Stimulated activated CD4-positive, alpha-beta T cell treated with anti-CD3 and anti-CD28 coated beads, Interleukin-15, amount 100 ng/mL, for 24 hours (primary cell): Measurements from ENCODE around the gene ARHGAP26.

Source experiments
- DNase-seq: peaks from one replicate; pipeline ENCODE4 v3.0.0-alpha.2; 2020

The ARHGAP26 gene

GRCh38 chr5:142881076-142881783, 111.1 kb downstream of the ARHGAP26 start:
- no peak for DNase-seq

- DNase-seq = no peak
Observed at GRCh38 chr5:142881784-142882126, 111.6 kb downstream of the ARHGAP26 start.

GRCh38 chr5:142883025-142883424, 112.8 kb downstream of the ARHGAP26 start:
- no peak for DNase-seq

- DNase-seq = no peak
Observed at GRCh38 chr5:142883438-142883837, 113.3 kb downstream of the ARHGAP26 start.

GRCh38 chr5:142884029-142884428, 113.9 kb downstream of the ARHGAP26 start:
- no peak for DNase-seq

- no peak for DNase-seq
Observed at GRCh38 chr5:142886211-142886610, 116.0 kb downstream of the ARHGAP26 start.

GRCh38 chr5:142886956-142887355, 116.8 kb downstream of the ARHGAP26 start:
- DNase-seq = no peak

- DNase-seq = peak; percentile 14
Observed at GRCh38 chr5:142888469-142889085, 118.4 kb downstream of the ARHGAP26 start.

GRCh38 chr5:142892021-142892420, 121.8 kb downstream of the ARHGAP26 start:
- no peak for DNase-seq

- no peak for DNase-seq
Observed at GRCh38 chr5:142894315-142894714, 124.1 kb downstream of the ARHGAP26 start.

GRCh38 chr5:142894749-142895148, 124.6 kb downstream of the ARHGAP26 start:
- DNase-seq = no peak

- DNase-seq = no peak
Observed at GRCh38 chr5:142896325-142897007, 126.3 kb downstream of the ARHGAP26 start.

- DNase-seq = no peak
Observed at GRCh38 chr5:142897328-142897727, 127.2 kb downstream of the ARHGAP26 start.

- DNase-seq = no peak
Observed at GRCh38 chr5:142900927-142901326, 130.8 kb downstream of the ARHGAP26 start.

- DNase-seq = no peak
Observed at GRCh38 chr5:142901476-142902185, 131.5 kb downstream of the ARHGAP26 start.

GRCh38 chr5:142902186-142902965, 132.2 kb downstream of the ARHGAP26 start:
- DNase-seq = no peak

GRCh38 chr5:142904416-142904815, 134.2 kb downstream of the ARHGAP26 start:
- no peak for DNase-seq

GRCh38 chr5:142905348-142905747, 135.2 kb downstream of the ARHGAP26 start:
- DNase-seq = no peak

- DNase-seq = no peak
Observed at GRCh38 chr5:142906863-142907671, 136.9 kb downstream of the ARHGAP26 start.

- no peak for DNase-seq
Observed at GRCh38 chr5:142908659-142909058, 138.5 kb downstream of the ARHGAP26 start.

- no peak for DNase-seq
Observed at GRCh38 chr5:142910128-142910527, 140.0 kb downstream of the ARHGAP26 start.

GRCh38 chr5:142911170-142911569, 141.0 kb downstream of the ARHGAP26 start:
- DNase-seq = no peak
